ENCODE results near the gene NFKB2.
A peak's percentile ranks its signal among the peaks of the same experiment; 100 is the strongest.

The NFKB2 gene

GRCh38 chr10:102422545-102423129 lies 27.1 kb downstream of the NFKB2 start:
- DNase-seq (ENCODE audit: low read depth) = peak; percentile 89
- TF ChIP-seq POLR2A (IDR thresholded peaks at IDR 0.05; ENCODE audit: extremely low read depth, insufficient read length) (peak; percentile 43), CTCF (IDR thresholded peaks at IDR 0.05; ENCODE audit: low read depth, low read length) (peak; percentile 76), MAX (IDR thresholded peaks at IDR 0.05; ENCODE audit: low read depth, low read length) (peak; percentile 92), MYC (IDR thresholded peaks at IDR 0.05; ENCODE audit: low read depth, low read length) (peak; percentile 95; the same call in 1 of the 2 replicates)
- H3K4me3 ChIP-seq (ENCODE audit: low read depth, low read length) = peak overlapping the region; percentile 88

GRCh38 chr10:102423372-102423968 lies 28.0 kb downstream of the NFKB2 start:
- H3K4me3 ChIP-seq (ENCODE audit: low read depth, low read length) = peak overlapping the region; percentile 88
- TF ChIP-seq MYC (IDR thresholded peaks at IDR 0.05; ENCODE audit: low read depth, low read length) (no peak), MAX (IDR thresholded peaks at IDR 0.05; ENCODE audit: low read depth, low read length) (no peak), POLR2A (IDR thresholded peaks at IDR 0.05; ENCODE audit: extremely low read depth, insufficient read length) (no peak), CTCF (IDR thresholded peaks at IDR 0.05; ENCODE audit: low read depth, low read length) (no peak)
- no peak for DNase-seq (ENCODE audit: low read depth)

GRCh38 chr10:102424145-102424544 lies 28.6 kb downstream of the NFKB2 start:
- H3K4me3 ChIP-seq (ENCODE audit: low read depth, low read length) = no peak overlapping the region
- no peak for DNase-seq (ENCODE audit: low read depth)

GRCh38 chr10:102424916-102425315 lies 29.4 kb downstream of the NFKB2 start:
- DNase-seq (ENCODE audit: low read depth) = no peak
- H3K4me3 ChIP-seq (ENCODE audit: low read depth, low read length) = no peak overlapping the region
- no peak for TF ChIP-seq POLR2A (IDR thresholded peaks at IDR 0.05; ENCODE audit: extremely low read depth, insufficient read length)
- no peak for TF ChIP-seq MAX (IDR thresholded peaks at IDR 0.05; ENCODE audit: low read depth, low read length)
- TF ChIP-seq MYC (IDR thresholded peaks at IDR 0.05; ENCODE audit: low read depth, low read length) = no peak
- TF ChIP-seq CTCF (IDR thresholded peaks at IDR 0.05; ENCODE audit: low read depth, low read length) = no peak

More at GRCh38 chr10:102424145-102424544, 28.6 kb downstream of the NFKB2 start:
- TF ChIP-seq MYC (IDR thresholded peaks at IDR 0.05; ENCODE audit: low read depth, low read length) = no peak
- TF ChIP-seq CTCF (IDR thresholded peaks at IDR 0.05; ENCODE audit: low read depth, low read length) = no peak
- no peak for TF ChIP-seq POLR2A (IDR thresholded peaks at IDR 0.05; ENCODE audit: extremely low read depth, insufficient read length)
- TF ChIP-seq MAX (IDR thresholded peaks at IDR 0.05; ENCODE audit: low read depth, low read length) = no peak

GRCh38 chr10:102425444-102425843 lies 29.9 kb downstream of the NFKB2 start:
- DNase-seq (ENCODE audit: low read depth) = no peak
- no peak overlapping the region for H3K4me3 ChIP-seq (ENCODE audit: low read depth, low read length)
- TF ChIP-seq MAX (IDR thresholded peaks at IDR 0.05; ENCODE audit: low read depth, low read length) = no peak
- TF ChIP-seq MYC (IDR thresholded peaks at IDR 0.05; ENCODE audit: low read depth, low read length) = no peak
- TF ChIP-seq CTCF (IDR thresholded peaks at IDR 0.05; ENCODE audit: low read depth, low read length) = no peak
- TF ChIP-seq POLR2A (IDR thresholded peaks at IDR 0.05; ENCODE audit: extremely low read depth, insufficient read length) = no peak

Measured in NB4 (cell line).